ENCODE data around the gene WWOX. TPM values are rescaled to one million over a fixed set of nuclear protein-coding genes. Genes with fewer than 3 reads are reported as not detected.

Gene WWOX
- total RNA-seq, 1 donor from 2014 or later, result 34.9 TPM

GRCh38 chr16:78218279-78218678 lies 118.8 kb downstream of the WWOX start:
- DNase-seq (ENCODE audit: low read depth), result no peak
- Histone ChIP-seq H3K27me3 (ENCODE audit: control insufficient read depth, insufficient read depth, low read length) (no peaks in the 10 kb centered on the region), H3K36me3 (ENCODE audit: control insufficient read depth, insufficient read depth, low read length) (no peaks in the 10 kb centered on the region), H3K4me3 (ENCODE audit: low read depth, low read length) (no peak overlapping the region)
- no peak for TF ChIP-seq CTCF (IDR thresholded peaks at IDR 0.05; ENCODE audit: insufficient read depth, low read length, poor library complexity, severe bottlenecking)

- no peak overlapping the region for H3K4me3 ChIP-seq (ENCODE audit: low read depth, low read length)
- TF ChIP-seq CTCF (IDR thresholded peaks at IDR 0.05; ENCODE audit: insufficient read depth, low read length, poor library complexity, severe bottlenecking), result no peak
- no peak for DNase-seq (ENCODE audit: low read depth)
- no peaks in the 10 kb centered on the region for H3K36me3 ChIP-seq (ENCODE audit: control insufficient read depth, insufficient read depth, low read length)
- H3K27me3 ChIP-seq (ENCODE audit: control insufficient read depth, insufficient read depth, low read length), result no peaks in the 10 kb centered on the region
These were observed 119.6 kb downstream of the WWOX start for GRCh38 chr16:78218856-78219651.

- no peaks in the 10 kb centered on the region for H3K36me3 ChIP-seq (ENCODE audit: control insufficient read depth, insufficient read depth, low read length)
- TF ChIP-seq CTCF (IDR thresholded peaks at IDR 0.05; ENCODE audit: insufficient read depth, low read length, poor library complexity, severe bottlenecking), result no peak
- DNase-seq (ENCODE audit: low read depth), result no peak
- H3K27me3 ChIP-seq (ENCODE audit: control insufficient read depth, insufficient read depth, low read length), result no peaks in the 10 kb centered on the region
- H3K4me3 ChIP-seq (ENCODE audit: low read depth, low read length), result no peak overlapping the region
These were observed 121.1 kb downstream of the WWOX start for GRCh38 chr16:78220571-78220970.

GRCh38 chr16:78221892-78222291 lies 122.4 kb downstream of the WWOX start:
- no peak for DNase-seq (ENCODE audit: low read depth)
- H3K27me3 ChIP-seq (ENCODE audit: control insufficient read depth, insufficient read depth, low read length), result no peaks in the 10 kb centered on the region
- H3K36me3 ChIP-seq (ENCODE audit: control insufficient read depth, insufficient read depth, low read length), result no peaks in the 10 kb centered on the region
- H3K4me3 ChIP-seq (ENCODE audit: low read depth, low read length), result no peak overlapping the region
- TF ChIP-seq CTCF (IDR thresholded peaks at IDR 0.05; ENCODE audit: insufficient read depth, low read length, poor library complexity, severe bottlenecking), result no peak

GRCh38 chr16:78224342-78224741 lies 124.9 kb downstream of the WWOX start:
- H3K4me3 ChIP-seq (ENCODE audit: low read depth, low read length), result no peak overlapping the region
- no peaks in the 10 kb centered on the region for H3K36me3 ChIP-seq (ENCODE audit: control insufficient read depth, insufficient read depth, low read length)
- no peak for DNase-seq (ENCODE audit: low read depth)
- TF ChIP-seq CTCF (IDR thresholded peaks at IDR 0.05; ENCODE audit: insufficient read depth, low read length, poor library complexity, severe bottlenecking), result no peak
- H3K27me3 ChIP-seq (ENCODE audit: control insufficient read depth, insufficient read depth, low read length), result no peaks in the 10 kb centered on the region

GRCh38 chr16:78225919-78226318 lies 126.5 kb downstream of the WWOX start:
- Histone ChIP-seq H3K36me3 (ENCODE audit: control insufficient read depth, insufficient read depth, low read length) (no peaks in the 10 kb centered on the region), H3K27me3 (ENCODE audit: control insufficient read depth, insufficient read depth, low read length) (no peaks in the 10 kb centered on the region), H3K4me3 (ENCODE audit: low read depth, low read length) (no peak overlapping the region)
- DNase-seq (ENCODE audit: low read depth), result no peak
- no peak for TF ChIP-seq CTCF (IDR thresholded peaks at IDR 0.05; ENCODE audit: insufficient read depth, low read length, poor library complexity, severe bottlenecking)

All from kidney epithelial cell (primary cell).